Measurements from ENCODE around the gene SPATA21. TPM values are rescaled to one million over a fixed set of nuclear protein-coding genes. Genes with fewer than 3 reads are reported as not detected.

Gene SPATA21
- total RNA-seq, 1 donor from 2014 or later, result not detected

- Histone ChIP-seq H3K27me3 (no peaks in the 10 kb centered on the region), H3K36me3 (peaks cover 74 to 92% of the 10 kb centered on the region in 2 donors), H3K27ac (no peak overlapping the region), H3K4me1 (no peaks in the 10 kb centered on the region), H3K4me3 (no peak overlapping the region), H3K9me3 (no peaks in the 10 kb centered on the region)
- no peak for TF ChIP-seq CTCF (IDR thresholded peaks at IDR 0.05)
- no peak for DNase-seq (ENCODE audit: low spot score in 2 of 2)
- intact Hi-C loops (cut with DNase I), result no loop called here
Observed at GRCh38 chr1:16451841-16452528, 14.8 kb upstream of the SPATA21 start.

GRCh38 chr1:16450863-16451481, 13.7 kb upstream of the SPATA21 start:
- no peaks in the 10 kb centered on the region for H3K4me1 ChIP-seq
- no peak for DNase-seq (ENCODE audit: low spot score in 2 of 2)
- no peak overlapping the region for H3K4me3 ChIP-seq
- intact Hi-C loops (cut with DNase I), result no loop called here
- H3K9me3 ChIP-seq, result no peaks in the 10 kb centered on the region
- TF ChIP-seq CTCF (IDR thresholded peaks at IDR 0.05), result no peak
- no peak overlapping the region for H3K27ac ChIP-seq
- no peaks in the 10 kb centered on the region for H3K27me3 ChIP-seq
- peaks cover 64 to 93% of the 10 kb centered on the region in 2 donors for H3K36me3 ChIP-seq

- Histone ChIP-seq H3K36me3 (peaks cover 71 to 95% of the 10 kb centered on the region in 2 donors), H3K9me3 (no peaks in the 10 kb centered on the region), H3K27me3 (no peaks in the 10 kb centered on the region), H3K4me1 (no peaks in the 10 kb centered on the region), H3K27ac (no peak overlapping the region), H3K4me3 (no peak overlapping the region)
- intact Hi-C loops (cut with DNase I), result no loop called here
- TF ChIP-seq CTCF (IDR thresholded peaks at IDR 0.05), result no peak
- DNase-seq (ENCODE audit: low spot score in 2 of 2), result no peak
Observed at GRCh38 chr1:16449666-16450065, 12.4 kb upstream of the SPATA21 start.

GRCh38 chr1:16449065-16449464, 11.8 kb upstream of the SPATA21 start:
- H3K36me3 ChIP-seq, result peaks cover 69 to 95% of the 10 kb centered on the region in 2 donors
- intact Hi-C loops (cut with DNase I), result no loop called here
- no peak overlapping the region for H3K4me3 ChIP-seq
- no peaks in the 10 kb centered on the region for H3K27me3 ChIP-seq
- H3K9me3 ChIP-seq, result no peaks in the 10 kb centered on the region
- no peaks in the 10 kb centered on the region for H3K4me1 ChIP-seq
- TF ChIP-seq CTCF (IDR thresholded peaks at IDR 0.05), result no peak
- no peak overlapping the region for H3K27ac ChIP-seq
- no peak for DNase-seq (ENCODE audit: low spot score in 2 of 2)

GRCh38 chr1:16447641-16448040, 10.4 kb upstream of the SPATA21 start:
- no peak for TF ChIP-seq CTCF (IDR thresholded peaks at IDR 0.05)
- Histone ChIP-seq H3K27ac (no peak overlapping the region), H3K9me3 (no peaks in the 10 kb centered on the region), H3K27me3 (no peaks in the 10 kb centered on the region), H3K36me3 (peaks cover 67 to 94% of the 10 kb centered on the region in 2 donors), H3K4me1 (peaks cover 0 to 10% of the 10 kb centered on the region in 2 donors), H3K4me3 (no peak overlapping the region)
- intact Hi-C loops (cut with DNase I), result no loop called here
- no peak for DNase-seq (ENCODE audit: low spot score in 2 of 2)
